ENCODE measurements around the gene PRDM8.

Gene PRDM8

GRCh38 chr4:80219301-80220025 is 22.2 kb downstream of the PRDM8 start:
- H3K9ac ChIP-seq (ENCODE audit: insufficient read length, low read depth), result no peak overlapping the region
- no peak overlapping the region for H3K4me3 ChIP-seq (ENCODE audit: insufficient read length, low read depth)
- no peaks in the 10 kb centered on the region for H3K27me3 ChIP-seq (ENCODE audit: insufficient read depth, insufficient read length)
- no peaks in the 10 kb centered on the region for H3K4me1 ChIP-seq (ENCODE audit: insufficient read depth, insufficient read length)
- DNase-seq (ENCODE audit: low read depth, low spot score), result no peak
- no peaks in the 10 kb centered on the region for H3K36me3 ChIP-seq (ENCODE audit: insufficient read depth, insufficient read length, low read length)
- TF ChIP-seq SUZ12 (IDR thresholded peaks at IDR 0.05; ENCODE audit: extremely low read depth, insufficient read depth, insufficient read length) (no peak), YY1 (IDR thresholded peaks at IDR 0.05; ENCODE audit: insufficient read depth, insufficient read length) (no peak), ZNF274 (IDR thresholded peaks at IDR 0.05; ENCODE audit: low read depth, low read length) (no peak)
- no peaks in the 10 kb centered on the region for H3K9me3 ChIP-seq (ENCODE audit: insufficient read depth, low read length)

- Histone ChIP-seq H3K9me3 (ENCODE audit: insufficient read depth, low read length) (no peaks in the 10 kb centered on the region), H3K27me3 (ENCODE audit: insufficient read depth, insufficient read length) (no peaks in the 10 kb centered on the region), H3K4me3 (ENCODE audit: insufficient read length, low read depth) (no peak overlapping the region), H3K4me1 (ENCODE audit: insufficient read depth, insufficient read length) (no peaks in the 10 kb centered on the region), H3K9ac (ENCODE audit: insufficient read length, low read depth) (no peak overlapping the region), H3K36me3 (ENCODE audit: insufficient read depth, insufficient read length, low read length) (no peaks in the 10 kb centered on the region)
- TF ChIP-seq ZNF274 (IDR thresholded peaks at IDR 0.05; ENCODE audit: low read depth, low read length) (no peak), SUZ12 (IDR thresholded peaks at IDR 0.05; ENCODE audit: extremely low read depth, insufficient read depth, insufficient read length) (no peak), YY1 (IDR thresholded peaks at IDR 0.05; ENCODE audit: insufficient read depth, insufficient read length) (no peak)
- no peak for DNase-seq (ENCODE audit: low read depth, low spot score)
Measured at GRCh38 chr4:80220711-80221110, 23.4 kb downstream of the PRDM8 start.

GRCh38 chr4:80221161-80221560 is 23.9 kb downstream of the PRDM8 start:
- TF ChIP-seq ZNF274 (IDR thresholded peaks at IDR 0.05; ENCODE audit: low read depth, low read length) (no peak), SUZ12 (IDR thresholded peaks at IDR 0.05; ENCODE audit: extremely low read depth, insufficient read depth, insufficient read length) (no peak), YY1 (IDR thresholded peaks at IDR 0.05; ENCODE audit: insufficient read depth, insufficient read length) (no peak)
- H3K36me3 ChIP-seq (ENCODE audit: insufficient read depth, insufficient read length, low read length), result no peaks in the 10 kb centered on the region
- no peak for DNase-seq (ENCODE audit: low read depth, low spot score)
- no peaks in the 10 kb centered on the region for H3K4me1 ChIP-seq (ENCODE audit: insufficient read depth, insufficient read length)
- no peak overlapping the region for H3K4me3 ChIP-seq (ENCODE audit: insufficient read length, low read depth)
- H3K9me3 ChIP-seq (ENCODE audit: insufficient read depth, low read length), result no peaks in the 10 kb centered on the region
- no peak overlapping the region for H3K9ac ChIP-seq (ENCODE audit: insufficient read length, low read depth)
- no peaks in the 10 kb centered on the region for H3K27me3 ChIP-seq (ENCODE audit: insufficient read depth, insufficient read length)

- DNase-seq (ENCODE audit: low read depth, low spot score), result no peak
- H3K4me3 ChIP-seq (ENCODE audit: insufficient read length, low read depth), result no peak overlapping the region
- no peaks in the 10 kb centered on the region for H3K36me3 ChIP-seq (ENCODE audit: insufficient read depth, insufficient read length, low read length)
- H3K27me3 ChIP-seq (ENCODE audit: insufficient read depth, insufficient read length), result no peaks in the 10 kb centered on the region
- no peak for TF ChIP-seq ZNF274 (IDR thresholded peaks at IDR 0.05; ENCODE audit: low read depth, low read length)
- TF ChIP-seq SUZ12 (IDR thresholded peaks at IDR 0.05; ENCODE audit: extremely low read depth, insufficient read depth, insufficient read length), result no peak
- no peak for TF ChIP-seq YY1 (IDR thresholded peaks at IDR 0.05; ENCODE audit: insufficient read depth, insufficient read length)
- no peaks in the 10 kb centered on the region for H3K4me1 ChIP-seq (ENCODE audit: insufficient read depth, insufficient read length)
- no peaks in the 10 kb centered on the region for H3K9me3 ChIP-seq (ENCODE audit: insufficient read depth, low read length)
- no peak overlapping the region for H3K9ac ChIP-seq (ENCODE audit: insufficient read length, low read depth)
Measured at GRCh38 chr4:80225595-80225994, 28.3 kb downstream of the PRDM8 start.

DNA sequence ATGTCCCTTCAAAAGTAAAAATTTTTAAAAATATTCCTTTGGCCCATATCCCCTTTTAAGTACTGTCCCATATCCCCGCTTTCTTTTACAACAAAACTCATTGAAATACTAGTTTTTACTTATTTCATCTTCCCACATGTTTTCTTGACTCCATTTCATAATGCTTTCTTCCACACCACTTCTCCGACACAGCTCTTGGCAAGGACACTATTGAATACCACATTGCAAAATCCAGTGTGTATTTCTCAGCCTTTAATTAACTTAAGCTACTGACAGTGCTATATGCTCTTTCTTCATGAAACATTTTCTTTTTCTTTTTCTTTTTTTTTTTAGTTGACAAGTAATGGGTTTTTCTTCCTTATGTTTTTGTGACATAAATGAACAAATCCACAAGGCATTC is 28.8 kb downstream of the PRDM8 start:
- TF ChIP-seq YY1 (IDR thresholded peaks at IDR 0.05; ENCODE audit: insufficient read depth, insufficient read length), result no peak
- Histone ChIP-seq H3K27me3 (ENCODE audit: insufficient read depth, insufficient read length) (no peaks in the 10 kb centered on the region), H3K4me3 (ENCODE audit: insufficient read length, low read depth) (no peak overlapping the region), H3K9ac (ENCODE audit: insufficient read length, low read depth) (no peak overlapping the region), H3K36me3 (ENCODE audit: insufficient read depth, insufficient read length, low read length) (no peaks in the 10 kb centered on the region), H3K4me1 (ENCODE audit: insufficient read depth, insufficient read length) (no peaks in the 10 kb centered on the region), H3K9me3 (ENCODE audit: insufficient read depth, low read length) (no peaks in the 10 kb centered on the region)
- DNase-seq (ENCODE audit: low read depth, low spot score), result no peak

DNA sequence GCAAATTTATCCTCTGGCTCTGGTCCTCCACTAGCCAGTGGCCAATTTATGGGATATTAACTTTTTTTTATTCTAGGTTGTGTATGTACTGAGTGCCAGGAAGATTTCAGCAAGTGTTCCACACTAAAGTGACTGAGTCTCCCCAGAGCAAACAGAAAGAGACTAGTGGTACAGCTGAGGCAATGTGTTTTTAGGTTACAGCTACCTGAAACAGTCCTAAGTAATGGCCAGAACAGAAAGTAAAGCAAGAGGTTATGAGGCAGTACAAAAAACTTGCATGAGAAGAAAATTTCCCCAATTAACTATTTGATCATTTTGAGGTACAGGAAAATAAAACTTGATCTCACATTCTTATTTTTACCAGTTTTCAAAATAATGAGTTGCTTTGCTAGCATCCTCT is 31.2 kb downstream of the PRDM8 start:
- TF ChIP-seq ZNF274 (IDR thresholded peaks at IDR 0.05; ENCODE audit: low read depth, low read length), result no peak
- TF ChIP-seq YY1 (IDR thresholded peaks at IDR 0.05; ENCODE audit: insufficient read depth, insufficient read length), result no peak
- TF ChIP-seq SUZ12 (IDR thresholded peaks at IDR 0.05; ENCODE audit: extremely low read depth, insufficient read depth, insufficient read length), result no peak
- no peaks in the 10 kb centered on the region for H3K36me3 ChIP-seq (ENCODE audit: insufficient read depth, insufficient read length, low read length)

GRCh38 chr4:80229128-80229527 is 31.8 kb downstream of the PRDM8 start:
- H3K4me3 ChIP-seq (ENCODE audit: insufficient read length, low read depth), result no peak overlapping the region
- no peaks in the 10 kb centered on the region for H3K27me3 ChIP-seq (ENCODE audit: insufficient read depth, insufficient read length)
- H3K9ac ChIP-seq (ENCODE audit: insufficient read length, low read depth), result no peak overlapping the region
- H3K4me1 ChIP-seq (ENCODE audit: insufficient read depth, insufficient read length), result no peaks in the 10 kb centered on the region
- no peak for DNase-seq (ENCODE audit: low read depth, low spot score)
- no peak for TF ChIP-seq ZNF274 (IDR thresholded peaks at IDR 0.05; ENCODE audit: low read depth, low read length)
- TF ChIP-seq SUZ12 (IDR thresholded peaks at IDR 0.05; ENCODE audit: extremely low read depth, insufficient read depth, insufficient read length), result no peak
- no peak for TF ChIP-seq YY1 (IDR thresholded peaks at IDR 0.05; ENCODE audit: insufficient read depth, insufficient read length)
- no peaks in the 10 kb centered on the region for H3K36me3 ChIP-seq (ENCODE audit: insufficient read depth, insufficient read length, low read length)
- no peaks in the 10 kb centered on the region for H3K9me3 ChIP-seq (ENCODE audit: insufficient read depth, low read length)

More for the DNA sequence above, 31.2 kb downstream of the PRDM8 start:
- H3K4me3 ChIP-seq (ENCODE audit: insufficient read length, low read depth), result no peak overlapping the region
- no peaks in the 10 kb centered on the region for H3K4me1 ChIP-seq (ENCODE audit: insufficient read depth, insufficient read length)
- H3K9me3 ChIP-seq (ENCODE audit: insufficient read depth, low read length), result no peaks in the 10 kb centered on the region
- no peaks in the 10 kb centered on the region for H3K27me3 ChIP-seq (ENCODE audit: insufficient read depth, insufficient read length)
- H3K9ac ChIP-seq (ENCODE audit: insufficient read length, low read depth), result no peak overlapping the region
- no peak for DNase-seq (ENCODE audit: low read depth, low spot score)

Data from NT2/D1 (cell line).